BLaER1 treated with 17β-estradiol and CSF1 and Interleukin-3, amounts not matched to agents 10 nM and 100 nM (cell line): ENCODE data around the gene RBM4.
"Not testable (repeated sequence)": the region's sequence is repeated elsewhere in the genome, so short reads cannot be mapped to it uniquely, and the experiment has no call there.

Experiments
- H3K27ac ChIP-seq, 11 experiments: shearing (Covaris generic); formaldehyde crosslinking; 2 replicates each; pipeline ENCODE4 v1.8.1; 2022
- H3K27me3 ChIP-seq, 11 experiments: shearing (Covaris generic); formaldehyde crosslinking; 2 replicates each; pipeline ENCODE4 v1.8.1; 2022
- H3K36me3 ChIP-seq, 11 experiments: shearing (Covaris generic); formaldehyde crosslinking; 2 replicates each; pipeline ENCODE4 v1.8.1; 2022
- H3K4me1 ChIP-seq, 10 experiments: shearing (Covaris generic); formaldehyde crosslinking; 2 replicates each; pipeline ENCODE4 v1.8.1; 2022
- H3K4me2 ChIP-seq, 11 experiments: shearing (Covaris generic); formaldehyde crosslinking; 2 replicates each; pipeline ENCODE4 v1.8.1; 2022
- H3K4me3 ChIP-seq, 10 experiments: shearing (Covaris generic); formaldehyde crosslinking; 2 replicates each; pipeline ENCODE4 v1.8.1; 2022
- H3K9ac ChIP-seq, 11 experiments: shearing (Covaris generic); formaldehyde crosslinking; 2 replicates each; pipeline ENCODE4 v1.8.1; 2022
- H3K9me3 ChIP-seq, 11 experiments: shearing (Covaris generic); formaldehyde crosslinking; replicated peaks in 1 of 11; 2 replicates each; pipeline ENCODE4 v1.8.1; 2022
- H4K20me1 ChIP-seq, 11 experiments: shearing (Covaris generic); formaldehyde crosslinking; 2 replicates each; pipeline ENCODE4 v1.8.1; 2022
- Cebpa-rat ChIP-seq, 11 experiments: shearing (Covaris generic); IDR thresholded peaks; 2 replicates each; pipeline ENCODE4 v1.8.1; 2022

RBM4 gene

DNA sequence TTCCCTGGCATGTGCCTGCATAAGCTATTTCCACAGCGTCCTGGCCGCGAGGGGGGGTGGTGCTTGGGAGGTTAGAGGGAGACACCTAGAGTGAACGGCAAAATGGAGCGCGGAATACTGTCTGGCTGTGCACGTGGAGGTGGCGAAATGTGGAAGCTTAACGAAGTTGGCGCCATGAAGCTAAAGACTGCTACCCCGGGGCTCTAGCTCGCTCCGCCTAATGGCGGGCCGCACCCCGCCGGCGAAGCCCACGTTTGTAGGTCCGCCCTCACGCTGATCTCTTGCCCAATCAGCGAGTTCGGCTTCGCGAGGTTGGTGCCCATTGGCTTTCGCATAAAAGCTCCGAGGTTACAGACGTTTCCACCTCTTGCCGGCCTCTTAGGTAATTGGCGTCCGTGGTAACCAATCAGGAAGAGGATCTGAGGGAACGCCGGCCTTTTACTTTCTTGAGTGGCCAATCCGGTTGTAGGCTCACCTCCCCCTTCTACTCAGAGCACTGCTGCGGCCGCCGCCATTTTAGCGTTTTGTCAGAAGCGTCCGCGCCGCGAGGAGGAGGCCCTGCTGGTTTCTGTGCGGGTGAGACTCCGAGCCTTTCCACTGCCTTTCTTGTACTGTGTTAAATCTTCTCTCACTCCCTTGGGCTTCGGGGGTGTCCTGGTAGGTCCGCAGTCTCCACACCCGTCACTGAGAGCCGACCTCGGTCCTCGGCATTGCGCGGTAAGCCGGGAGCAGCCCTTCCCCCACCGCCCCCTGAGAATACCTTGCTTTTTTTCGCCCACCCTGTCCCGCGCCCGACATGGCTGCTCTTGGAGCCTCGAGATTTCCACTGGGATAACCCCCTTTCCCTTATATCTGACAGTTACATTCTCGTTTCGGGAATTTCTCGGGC, at the start of gene RBM4:
RBM4 (plus strand) TSS at position 527 of the 889 bp plus-strand sequence. CDS start 1,009 bp downstream, outside the sequence.
- Histone ChIP-seq H3K4me1 (peaks cover 48 to 62% (median 52%) of the 10 kb centered on the region in 10 experiments), H3K27me3 (no peaks in the 10 kb centered on the region), H3K9me3 (no peaks in the 10 kb centered on the region), H3K4me3 (peak within 1 kb of the TSS; percentile 71 to 95 (median 84)), H3K36me3 (peaks cover 42 to 85% (median 79%) of the 10 kb centered on the region in 11 experiments), H3K4me2 (peak within 1 kb of the TSS; percentile 79 to 98 (median 88)), H3K9ac (peak within 1 kb of the TSS; percentile 91 to 98 (median 95)), H3K27ac (peak within 1 kb of the TSS; percentile 81 to 98 (median 95)), H4K20me1 (peaks cover 51 to 94% (median 85%) of the 10 kb centered on the region in 11 experiments)
- peak in 5 of 11 experiments; percentile 13 to 56 (median 37); a peak in 5 of 22 replicates for TF ChIP-seq Cebpa-rat (IDR thresholded peaks at IDR 0.05)

GRCh38 chr11:66589315-66589714, 49.2 kb upstream of the RBM4 start:
- Histone ChIP-seq H3K9me3 (peaks cover 0 to 32% (median 17%) of the 10 kb centered on the region in 11 experiments; a peak in 18 of 22 replicates), H3K4me1 (peaks cover 18 to 38% (median 33%) of the 10 kb centered on the region in 10 experiments)
- H4K20me1 ChIP-seq, H3K27ac ChIP-seq, H3K4me2 ChIP-seq, H3K27me3 ChIP-seq, H3K9ac ChIP-seq, H3K4me3 ChIP-seq, H3K36me3 ChIP-seq: not testable (repeated sequence)

- Histone ChIP-seq H3K27ac (no peak overlapping the region), H3K9me3 (peaks cover 0 to 32% (median 17%) of the 10 kb centered on the region in 11 experiments; a peak in 18 of 22 replicates), H3K4me1 (peaks cover 26 to 46% (median 41%) of the 10 kb centered on the region in 10 experiments), H3K4me3 (no peak overlapping the region), H4K20me1 (peaks cover 0 to 8% (median 0%) of the 10 kb centered on the region in 11 experiments; a peak in 2 of 22 replicates), H3K36me3 (no peaks in the 10 kb centered on the region), H3K4me2 (peak overlapping the region in 2 of 11 experiments; percentile 93 to 98; a peak in 5 of 22 replicates), H3K27me3 (no peaks in the 10 kb centered on the region), H3K9ac (no peak overlapping the region)
- no peak for TF ChIP-seq Cebpa-rat (IDR thresholded peaks at IDR 0.05)
These were observed 48.4 kb upstream of the RBM4 start for GRCh38 chr11:66589996-66590675.

DNA sequence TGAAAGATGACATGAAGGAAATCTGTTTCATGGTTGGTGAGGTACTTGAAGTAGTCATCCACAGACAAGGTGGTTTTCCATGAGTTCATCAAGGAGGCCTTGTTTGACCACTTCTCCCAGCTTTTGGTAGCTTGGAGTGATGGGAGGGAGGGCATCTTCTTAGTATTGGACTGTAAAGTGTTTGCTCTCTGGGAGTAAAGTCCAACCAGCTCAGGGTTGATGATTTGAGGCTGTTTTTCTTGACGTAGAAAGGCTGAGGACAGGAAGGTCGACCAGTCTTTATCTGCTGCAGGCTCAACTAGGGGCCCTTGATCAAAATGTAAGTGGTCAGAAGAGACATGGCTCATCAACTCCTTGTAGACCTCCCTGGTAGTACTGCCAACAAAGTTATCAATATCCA, 47.3 kb upstream of the RBM4 start:
- no peak overlapping the region for H3K4me3 ChIP-seq
- H3K9ac ChIP-seq, result no peak overlapping the region
- peaks cover 0 to 31% (median 17%) of the 10 kb centered on the region in 11 experiments; a peak in 18 of 22 replicates for H3K9me3 ChIP-seq
- H4K20me1 ChIP-seq, result peaks cover 0 to 16% (median 6%) of the 10 kb centered on the region in 11 experiments; a peak in 6 of 22 replicates
- no peaks in the 10 kb centered on the region for H3K27me3 ChIP-seq
- peaks cover 36 to 57% (median 52%) of the 10 kb centered on the region in 10 experiments for H3K4me1 ChIP-seq
- TF ChIP-seq Cebpa-rat (IDR thresholded peaks at IDR 0.05), result no peak
- H3K36me3 ChIP-seq, result no peaks in the 10 kb centered on the region
- H3K4me2 ChIP-seq, result peak overlapping the region in 8 of 11 experiments; percentile 90 to 98 (median 94); a peak in 12 of 22 replicates
- H3K27ac ChIP-seq, result no peak overlapping the region

DNA sequence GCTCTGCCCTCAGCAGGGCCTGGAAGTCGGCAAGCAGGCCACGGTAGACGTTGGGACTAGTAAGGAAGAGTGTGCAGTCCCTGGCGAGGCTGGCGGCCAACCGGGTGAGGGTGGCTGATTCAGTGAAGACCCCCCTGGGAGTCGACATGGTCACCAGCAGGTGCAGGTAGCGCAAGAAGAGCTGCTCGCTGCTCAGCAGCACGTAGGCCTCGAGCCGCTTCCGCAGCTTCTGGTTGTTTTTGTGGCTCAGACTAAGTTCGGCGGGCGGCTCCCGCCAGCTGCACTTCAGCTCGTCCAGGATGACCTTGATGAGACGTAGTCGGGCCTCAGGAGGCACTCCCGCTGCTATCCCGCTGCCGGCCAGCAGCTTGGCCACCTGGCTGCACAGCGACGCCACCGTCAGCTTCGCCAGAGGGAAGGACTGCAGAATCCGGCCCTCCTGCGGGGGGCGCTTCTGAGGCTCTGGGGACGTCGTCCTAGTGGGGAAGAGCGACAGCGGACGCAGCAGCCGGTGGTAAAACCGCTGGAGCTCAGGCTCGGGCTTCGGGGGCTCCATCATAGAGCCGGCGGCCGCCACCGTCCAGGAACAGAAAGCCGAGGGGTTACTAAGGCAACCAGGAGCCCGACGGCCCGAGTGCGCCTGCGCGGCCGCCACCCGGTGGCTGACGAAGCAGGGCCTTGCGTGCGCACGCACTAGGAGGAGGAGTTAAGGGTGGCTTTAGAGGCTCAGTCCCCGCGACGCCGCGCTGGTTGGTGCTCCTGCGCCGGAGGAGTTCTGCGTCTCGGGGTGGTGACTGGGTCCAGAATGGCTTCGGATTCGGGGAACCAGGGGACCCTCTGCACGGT, 45.8 kb upstream of the RBM4 start, which contains the start of the genes CCDC87 and CCS:
CCDC87 (minus strand) TSS at position 607 of the 846 bp plus-strand sequence; CDS start at position 559, 48 bp downstream.
CCS (plus strand) TSS at position 729 of the 846 bp plus-strand sequence; CDS start at position 806, 77 bp downstream.
- peaks cover 0 to 16% (median 6%) of the 10 kb centered on the region in 11 experiments; a peak in 6 of 22 replicates for H4K20me1 ChIP-seq
- H3K36me3 ChIP-seq, result peaks cover 0 to 4% (median 0%) of the 10 kb centered on the region in 11 experiments; a peak in 3 of 22 replicates

GRCh38 chr11:66593303-66593635, 45.2 kb upstream of the RBM4 start:
- Histone ChIP-seq H3K27ac (peak overlapping the region; percentile 70 to 89 (median 79)), H3K4me1 (peaks cover 45 to 66% (median 60%) of the 10 kb centered on the region in 10 experiments), H3K4me3 (peak overlapping the region; percentile 61 to 79 (median 71)), H4K20me1 (peaks cover 0 to 16% (median 6%) of the 10 kb centered on the region in 11 experiments; a peak in 6 of 22 replicates), H3K4me2 (peak overlapping the region; percentile 90 to 99 (median 95)), H3K9ac (peak overlapping the region; percentile 72 to 92 (median 85)), H3K9me3 (peaks cover 0 to 29% (median 17%) of the 10 kb centered on the region in 11 experiments; a peak in 17 of 22 replicates), H3K36me3 (peaks cover 0 to 4% (median 0%) of the 10 kb centered on the region in 11 experiments; a peak in 3 of 22 replicates), H3K27me3 (no peaks in the 10 kb centered on the region)
- no peak for TF ChIP-seq Cebpa-rat (IDR thresholded peaks at IDR 0.05)

More for the DNA sequence above, 45.8 kb upstream of the RBM4 start, which contains the start of the genes CCDC87 and CCS:
- peak within 1 kb of the TSS; percentile 90 to 99 (median 95) for H3K4me2 ChIP-seq
- peak within 1 kb of the TSS; percentile 61 to 79 (median 71) for H3K4me3 ChIP-seq
- H3K27ac ChIP-seq, result peak within 1 kb of the TSS; percentile 70 to 89 (median 79)
- peak within 1 kb of the TSS; percentile 72 to 92 (median 85) for H3K9ac ChIP-seq
- no peak for TF ChIP-seq Cebpa-rat (IDR thresholded peaks at IDR 0.05)
- H3K27me3 ChIP-seq, result no peaks in the 10 kb centered on the region
- peaks cover 45 to 66% (median 60%) of the 10 kb centered on the region in 10 experiments for H3K4me1 ChIP-seq
- H3K9me3 ChIP-seq, result peaks cover 0 to 29% (median 17%) of the 10 kb centered on the region in 11 experiments; a peak in 17 of 22 replicates

GRCh38 chr11:66593650-66594049, 44.9 kb upstream of the RBM4 start:
- Histone ChIP-seq H3K27me3 (no peaks in the 10 kb centered on the region), H4K20me1 (peaks cover 0 to 16% (median 6%) of the 10 kb centered on the region in 11 experiments; a peak in 7 of 22 replicates), H3K4me2 (peak overlapping the region; percentile 90 to 99 (median 95)), H3K4me1 (peaks cover 45 to 66% (median 60%) of the 10 kb centered on the region in 10 experiments), H3K9ac (peak overlapping the region; percentile 72 to 92 (median 85)), H3K4me3 (peak overlapping the region; percentile 61 to 79 (median 71)), H3K27ac (peak overlapping the region; percentile 70 to 89 (median 79)), H3K36me3 (peaks cover 0 to 4% (median 0%) of the 10 kb centered on the region in 11 experiments; a peak in 6 of 22 replicates), H3K9me3 (peaks cover 0 to 29% (median 17%) of the 10 kb centered on the region in 11 experiments; a peak in 17 of 22 replicates)
- TF ChIP-seq Cebpa-rat (IDR thresholded peaks at IDR 0.05), result no peak
